Dedifferentiated amniotic fluid mesenchymal stem cell (primary cell): ENCODE measurements around the gene KICS2.

ENCODE experiments used
- DNase-seq: peaks from one replicate; pipeline ENCODE4 v3.0.0-alpha.2; 2016; ENCODE audit errors: extremely low spot score

Gene KICS2

GRCh38 chr12:64173456-64173855 lies 48.6 kb downstream of the KICS2 start:
- DNase-seq = no peak
